CD14-positive monocyte (primary cell): ENCODE measurements around the gene RTP3. TPM values are rescaled to one million over a fixed set of nuclear protein-coding genes. Genes with fewer than 3 reads are reported as not detected.

Experiments used
- DNase-seq, 3 donors: peaks; one replicate each; pipeline ENCODE4 v3.0.0-alpha.2; 2011 to 2022
- H2AFZ ChIP-seq: 2 replicates; pipeline ENCODE4 v1.6.0; 2012; ENCODE audit warnings: mild to moderate bottlenecking, low read depth, low read length, inconsistent platforms; ENCODE audit not compliant: insufficient read depth, poor library complexity, severe bottlenecking
- H3K27ac ChIP-seq, 2 donors: 1 replicate in 1 of 2; 2 replicates in 1 of 2; pipeline ENCODE4 v1.5.1; 2012 to 2013; ENCODE audit warnings: low read length in 2 of 2, control low read depth in 1 of 2, inconsistent platforms in 1 of 2, low read depth in 1 of 2, mild to moderate bottlenecking in 1 of 2
- H3K27me3 ChIP-seq, 2 donors: one replicate each; pipeline versions ENCODE4 v1.6.0 to v1.6.1; 2011 to 2013; ENCODE audit warnings: low read length in 2 of 2; ENCODE audit not compliant: control insufficient read depth in 2 of 2, insufficient read depth in 2 of 2
- H3K36me3 ChIP-seq, 2 donors: replicated peaks in 1 of 2; 1 replicate in 1 of 2; 2 replicates in 1 of 2; pipeline versions ENCODE4 v1.5.1 to v1.6.1; 2012 to 2013; ENCODE audit warnings: low read length in 2 of 2, control low read depth in 1 of 2, inconsistent platforms in 1 of 2, mild to moderate bottlenecking in 1 of 2; ENCODE audit not compliant: insufficient read depth in 2 of 2, control insufficient read depth in 1 of 2
- H3K4me1 ChIP-seq, 2 donors: 1 replicate in 1 of 2; 2 replicates in 1 of 2; pipeline versions ENCODE4 v1.5.1 to v1.6.1; 2012 to 2013; ENCODE audit warnings: low read length in 2 of 2, control low read depth in 1 of 2, inconsistent platforms in 1 of 2, mild to moderate bottlenecking in 1 of 2, moderate library complexity in 1 of 2; ENCODE audit not compliant: insufficient read depth in 2 of 2, control insufficient read depth in 1 of 2
- H3K4me2 ChIP-seq: replicated peaks from 2 replicates; pipeline ENCODE3; 2012; ENCODE audit warnings: low read length, moderate library complexity, mild to moderate bottlenecking; ENCODE audit not compliant: poor library complexity, severe bottlenecking; ENCODE audit errors: extremely low read depth
- H3K4me3 ChIP-seq, 3 experiments: fragments of 200-600 bp in 1 of 3; sonication (generic) in 1 of 3; replicated peaks in 1 of 3; 1 replicate in 2 of 3; 2 replicates in 1 of 3; pipeline ENCODE4 v1.5.1; 2011 to 2013; ENCODE audit warnings: low read length in 3 of 3, mild to moderate bottlenecking in 3 of 3, control low read depth in 2 of 3, low read depth in 2 of 3, inconsistent platforms in 1 of 3, moderate library complexity in 1 of 3
- H3K79me2 ChIP-seq: 2 replicates; pipeline ENCODE4 v1.6.0; 2012; ENCODE audit warnings: mild to moderate bottlenecking, control low read depth, inconsistent platforms, low read length, moderate library complexity; ENCODE audit not compliant: insufficient read depth
- H3K9ac ChIP-seq: 2 replicates; pipeline ENCODE4 v1.6.0; 2017; ENCODE audit warnings: low read length, mild to moderate bottlenecking; ENCODE audit not compliant: insufficient read depth, poor library complexity, severe bottlenecking
- H3K9me3 ChIP-seq, 2 donors: replicated peaks in 1 of 2; 1 replicate in 1 of 2; 2 replicates in 1 of 2; pipeline versions ENCODE4 v1.5.1 to v1.6.1; 2012 to 2013; ENCODE audit warnings: low read length in 2 of 2, control low read depth in 1 of 2; ENCODE audit not compliant: control insufficient read depth in 1 of 2, insufficient read depth in 1 of 2
- H4K20me1 ChIP-seq: 2 replicates; pipeline ENCODE4 v1.6.0; 2012; ENCODE audit warnings: mild to moderate bottlenecking, low read length, control low read depth, moderate library complexity; ENCODE audit not compliant: insufficient read depth
- H3K27ac Mint-ChIP-seq, 7 donors: one replicate each; pipeline ENCODE4 v1.8.0; 2020; ENCODE audit warnings: mild to moderate bottlenecking in 7 of 7, mixed read lengths in 7 of 7, moderate library complexity in 6 of 7, inconsistent platforms in 2 of 7
- H3K27me3 Mint-ChIP-seq, 3 donors: one replicate each; pipeline ENCODE4 v1.8.0; 2021 to 2022; ENCODE audit warnings: low read depth in 3 of 3, mild to moderate bottlenecking in 3 of 3, mixed read lengths in 3 of 3, moderate library complexity in 3 of 3, inconsistent platforms in 1 of 3
- H3K36me3 Mint-ChIP-seq, 2 donors: one replicate each; pipeline ENCODE4 v1.8.0; 2020; ENCODE audit warnings: mixed read lengths in 2 of 2, inconsistent platforms in 1 of 2, mild to moderate bottlenecking in 1 of 2
- H3K4me1 Mint-ChIP-seq: one replicate; pipeline ENCODE4 v1.8.0; 2020; ENCODE audit warnings: mild to moderate bottlenecking, mixed read lengths
- H3K4me3 Mint-ChIP-seq, 2 donors: one replicate each; pipeline ENCODE4 v1.8.0; 2020; ENCODE audit warnings: mild to moderate bottlenecking in 2 of 2, mixed read lengths in 2 of 2, moderate library complexity in 1 of 2
- H3K9me3 Mint-ChIP-seq, 7 donors: one replicate each; pipeline ENCODE4 v1.8.0; 2020 to 2022; ENCODE audit warnings: mixed read lengths in 7 of 7, mild to moderate bottlenecking in 6 of 7, moderate library complexity in 6 of 7, inconsistent platforms in 2 of 7
- WGBS: methylation state at CpG from one replicate; pipeline ENCODE4 v1.1.5; 2013; ENCODE audit warnings: missing lambda C conversion rate; ENCODE audit not compliant: insufficient coverage; 5-methylcytosine and 5-hydroxymethylcytosine counted together
- intact Hi-C, 2 donors: fragments of 100-400 bp; cut with micrococcal nuclease; formaldehyde crosslinking; loops; one replicate each; pipeline versions ENCODE4 v1.15.0 to v1.15.1; 2023
- polyA plus RNA-seq, 3 donors: library from polyadenylated mRNA; depleted of rRNA in 1 of 3; unstranded in 2 of 3; stranded (reverse) in 1 of 3; fragments of 300-500 nt in 2 of 3; fragments of >200 nt in 1 of 3; fragmentation: Illumina TruSeq in 2 of 3; gene quantifications; 1 replicate in 2 of 3; 2 replicates in 1 of 3; pipeline ENCODE4 v1.2.3, GENCODE V29; 2012 to 2021
- TF ChIP-seq, protein P1 (sequence below): fragments of 200-600 bp; IDR thresholded peaks from one replicate; pipeline ENCODE4 v1.8.0; 2022; ENCODE audit warnings: antibody characterized with exemption, mild to moderate bottlenecking

The RTP3 gene
- polyA plus RNA-seq, 3 donors = not detected

DNA sequence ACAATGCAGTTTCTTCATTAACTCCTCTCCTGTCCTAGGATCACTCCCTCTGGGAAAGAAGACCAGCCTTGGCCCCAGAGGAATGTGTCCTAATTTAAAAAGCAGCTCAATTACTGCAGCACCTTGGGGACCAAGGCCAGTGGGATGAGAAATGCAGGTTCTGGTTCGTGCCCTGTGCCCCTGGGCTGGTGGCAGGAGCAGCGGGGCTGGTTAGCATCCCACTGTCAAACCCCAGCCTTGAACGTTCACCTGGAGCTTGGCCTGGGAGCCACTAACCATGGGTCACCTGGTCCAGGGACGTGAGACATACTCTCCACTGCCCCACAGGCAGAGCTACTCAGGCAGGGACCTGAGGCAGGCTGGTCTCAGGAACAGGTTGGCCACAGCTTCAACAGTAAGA, 8.4 kb upstream of the RTP3 start:
- TF ChIP-seq, protein P1, sequence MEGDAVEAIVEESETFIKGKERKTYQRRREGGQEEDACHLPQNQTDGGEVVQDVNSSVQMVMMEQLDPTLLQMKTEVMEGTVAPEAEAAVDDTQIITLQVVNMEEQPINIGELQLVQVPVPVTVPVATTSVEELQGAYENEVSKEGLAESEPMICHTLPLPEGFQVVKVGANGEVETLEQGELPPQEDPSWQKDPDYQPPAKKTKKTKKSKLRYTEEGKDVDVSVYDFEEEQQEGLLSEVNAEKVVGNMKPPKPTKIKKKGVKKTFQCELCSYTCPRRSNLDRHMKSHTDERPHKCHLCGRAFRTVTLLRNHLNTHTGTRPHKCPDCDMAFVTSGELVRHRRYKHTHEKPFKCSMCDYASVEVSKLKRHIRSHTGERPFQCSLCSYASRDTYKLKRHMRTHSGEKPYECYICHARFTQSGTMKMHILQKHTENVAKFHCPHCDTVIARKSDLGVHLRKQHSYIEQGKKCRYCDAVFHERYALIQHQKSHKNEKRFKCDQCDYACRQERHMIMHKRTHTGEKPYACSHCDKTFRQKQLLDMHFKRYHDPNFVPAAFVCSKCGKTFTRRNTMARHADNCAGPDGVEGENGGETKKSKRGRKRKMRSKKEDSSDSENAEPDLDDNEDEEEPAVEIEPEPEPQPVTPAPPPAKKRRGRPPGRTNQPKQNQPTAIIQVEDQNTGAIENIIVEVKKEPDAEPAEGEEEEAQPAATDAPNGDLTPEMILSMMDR = no peak
- H4K20me1 ChIP-seq = no peaks in the 10 kb centered on the region
- no peaks in the 10 kb centered on the region for H3K36me3 ChIP-seq
- H3K79me2 ChIP-seq = no peaks in the 10 kb centered on the region
- H3K27ac Mint-ChIP-seq = no peak overlapping the region
- no peaks in the 10 kb centered on the region for H3K27me3 ChIP-seq
- H3K36me3 Mint-ChIP-seq = no peaks in the 10 kb centered on the region
- peaks cover under 1 to 6% (median 2%) of the 10 kb centered on the region in 3 donors for H3K27me3 Mint-ChIP-seq
- H3K9me3 ChIP-seq = no peaks in the 10 kb centered on the region
- H3K9ac ChIP-seq = no peak overlapping the region
- H3K4me1 Mint-ChIP-seq = peaks cover 7% of the 10 kb centered on the region
- no peak overlapping the region for H3K4me2 ChIP-seq
- intact Hi-C loops = loop anchor here (2.0 to 10.0 kb wide), 3 partner anchors 69 to 145 kb away; no protein-coding TSS in a partner anchor
- H3K9me3 Mint-ChIP-seq = peaks cover 0 to 7% (median 1%) of the 10 kb centered on the region in 7 donors
- H3K4me3 ChIP-seq = no peak overlapping the region
- 98% methylated on average over 4 of the region's 4 CpGs for WGBS
- no peak for DNase-seq
- H2AFZ ChIP-seq = peak overlapping the region; percentile 81
- H3K27ac ChIP-seq = no peak overlapping the region
- peak overlapping the region in 1 of 2 donors; percentile 81 for H3K4me3 Mint-ChIP-seq
- H3K4me1 ChIP-seq = peaks cover 3 to 8% of the 10 kb centered on the region in 2 donors

DNA sequence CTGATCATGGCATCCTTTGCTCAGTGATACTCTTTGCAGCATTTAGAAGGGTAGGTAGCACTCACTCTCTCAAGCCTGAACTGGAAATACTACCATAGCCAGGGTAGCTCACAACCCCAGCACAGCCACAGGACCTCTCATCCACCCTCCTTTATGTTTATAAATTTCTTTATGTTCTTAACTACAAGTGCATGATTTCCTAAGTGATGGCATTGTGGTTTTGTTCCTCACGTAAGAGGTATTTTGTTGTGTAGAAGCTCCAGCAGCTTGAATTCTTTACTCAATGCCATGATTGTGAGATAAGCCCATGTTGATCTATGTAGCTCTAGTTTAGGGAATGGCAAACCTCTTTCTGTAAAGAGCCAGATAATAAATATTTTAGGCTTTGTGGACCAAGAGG, 7.9 kb upstream of the RTP3 start:
- intact Hi-C loops = loop anchor here (2.0 to 10.0 kb wide), 5 partner anchors 65 to 145 kb away; no protein-coding TSS in a partner anchor
- Mint-ChIP-seq H3K4me1 (peaks cover 7% of the 10 kb centered on the region), H3K27ac (no peak overlapping the region), H3K9me3 (peaks cover 0 to 7% (median 2%) of the 10 kb centered on the region in 7 donors), H3K4me3 (no peak overlapping the region), H3K27me3 (peaks cover 2 to 6% (median 2%) of the 10 kb centered on the region in 3 donors), H3K36me3 (no peaks in the 10 kb centered on the region)
- Histone ChIP-seq H3K79me2 (no peaks in the 10 kb centered on the region), H2AFZ (no peak overlapping the region), H3K9ac (no peak overlapping the region), H3K4me3 (no peak overlapping the region), H3K27me3 (no peaks in the 10 kb centered on the region), H3K4me1 (peaks cover 3 to 8% of the 10 kb centered on the region in 2 donors), H4K20me1 (no peaks in the 10 kb centered on the region), H3K27ac (no peak overlapping the region), H3K9me3 (no peaks in the 10 kb centered on the region), H3K36me3 (no peaks in the 10 kb centered on the region), H3K4me2 (no peak overlapping the region)
- no peak for DNase-seq
- TF ChIP-seq, protein P1 = no peak
- no CpG with 5 or more reads among the region's 1 CpG for WGBS
